ENCODE data around the gene ARHGAP23. TPM values are rescaled to one million over a fixed set of nuclear protein-coding genes. Genes with fewer than 3 reads are reported as not detected.

Gene ARHGAP23
- total RNA-seq, 2 experiments from 2014 or later, result 1.3 to 1.4 TPM

GRCh38 chr17:38415250-38416194 is 12.7 kb upstream of the ARHGAP23 start:
- Mint-ChIP-seq H3K36me3 (no peaks in the 10 kb centered on the region), H3K27me3 (peaks cover 29% of the 10 kb centered on the region), H3K27ac (peak overlapping the region; percentile 67), H3K9me3 (no peaks in the 10 kb centered on the region), H3K4me1 (ENCODE audit: low read depth) (peaks cover 10% of the 10 kb centered on the region), H3K4me3 (peak overlapping the region; percentile 67)
- ChIA-PET CTCF (interaction anchor here (1.0 to 7.4 kb wide), 16 partner anchors 11 to 92 kb away, joined by 3 to 265 read pairs (median 5); partner anchors contain the start of gene SOCS7), POLR2A (interaction anchor here (0.7 to 1.0 kb wide), 3 partner anchors 62 to 100 kb away, joined by 3 to 6 read pairs (median 3); no protein-coding TSS in a partner anchor)
- intact Hi-C loops (cut with micrococcal nuclease), result loop anchor here (10.0 kb wide), 1 partner anchor 249 kb away; no protein-coding TSS in a partner anchor
- peak; percentile 48 for DNase-seq

- H3K4me3 Mint-ChIP-seq, result no peak overlapping the region
- intact Hi-C loops (cut with micrococcal nuclease), result loop anchor here (10.0 kb wide), 1 partner anchor 248 kb away; no protein-coding TSS in a partner anchor
- ChIA-PET POLR2A (no interaction called here), CTCF (interaction anchor here (7.4 kb wide), 1 partner anchor 66 kb away, joined by 265 read pairs; the partner anchor contains the start of gene SOCS7)
- no peak for DNase-seq
- peaks cover 36% of the 10 kb centered on the region for H3K27me3 Mint-ChIP-seq
- H3K9me3 Mint-ChIP-seq, result no peaks in the 10 kb centered on the region
- H3K36me3 Mint-ChIP-seq, result no peaks in the 10 kb centered on the region
- H3K27ac Mint-ChIP-seq, result no peak overlapping the region
- H3K4me1 Mint-ChIP-seq (ENCODE audit: low read depth), result peaks cover 10% of the 10 kb centered on the region
These were observed 11.4 kb upstream of the ARHGAP23 start for GRCh38 chr17:38416840-38417209.

- Mint-ChIP-seq H3K36me3 (no peaks in the 10 kb centered on the region), H3K27ac (no peak overlapping the region), H3K4me1 (ENCODE audit: low read depth) (peaks cover 10% of the 10 kb centered on the region), H3K9me3 (no peaks in the 10 kb centered on the region), H3K27me3 (peaks cover 36% of the 10 kb centered on the region), H3K4me3 (no peak overlapping the region)
- ChIA-PET CTCF (interaction anchor here (7.4 kb wide), 1 partner anchor 66 kb away, joined by 265 read pairs; the partner anchor contains the start of gene SOCS7), POLR2A (no interaction called here)
- no peak for DNase-seq
- intact Hi-C loops (cut with micrococcal nuclease), result loop anchor here (10.0 kb wide), 1 partner anchor 247 kb away; no protein-coding TSS in a partner anchor
These were observed 10.9 kb upstream of the ARHGAP23 start for GRCh38 chr17:38417210-38417951.

GRCh38 chr17:38418062-38418692 is 10.1 kb upstream of the ARHGAP23 start:
- intact Hi-C loops (cut with micrococcal nuclease), result loop anchor here (10.0 kb wide), 1 partner anchor 247 kb away; no protein-coding TSS in a partner anchor
- no peak overlapping the region for H3K27ac Mint-ChIP-seq
- H3K4me1 Mint-ChIP-seq (ENCODE audit: low read depth), result peaks cover 10% of the 10 kb centered on the region
- H3K27me3 Mint-ChIP-seq, result peaks cover 40% of the 10 kb centered on the region
- ChIA-PET POLR2A (no interaction called here), CTCF (interaction anchor here (7.4 kb wide), 1 partner anchor 67 kb away, joined by 265 read pairs; the partner anchor contains the start of gene SOCS7)
- DNase-seq, result no peak
- no peaks in the 10 kb centered on the region for H3K9me3 Mint-ChIP-seq
- H3K36me3 Mint-ChIP-seq, result no peaks in the 10 kb centered on the region
- no peak overlapping the region for H3K4me3 Mint-ChIP-seq

GRCh38 chr17:38418693-38419507 is 9.4 kb upstream of the ARHGAP23 start:
- peaks cover 10% of the 10 kb centered on the region for H3K4me1 Mint-ChIP-seq (ENCODE audit: low read depth)
- H3K36me3 Mint-ChIP-seq, result no peaks in the 10 kb centered on the region
- ChIA-PET CTCF (no interaction called here), POLR2A (no interaction called here)
- intact Hi-C loops (cut with micrococcal nuclease), result loop anchor here (10.0 kb wide), 1 partner anchor 246 kb away; no protein-coding TSS in a partner anchor
- peaks cover 43% of the 10 kb centered on the region for H3K27me3 Mint-ChIP-seq
- peak overlapping the region; percentile 35 for H3K4me3 Mint-ChIP-seq
- no peak overlapping the region for H3K27ac Mint-ChIP-seq
- H3K9me3 Mint-ChIP-seq, result no peaks in the 10 kb centered on the region
- DNase-seq, result no peak

- Mint-ChIP-seq H3K4me1 (ENCODE audit: low read depth) (peaks cover 10% of the 10 kb centered on the region), H3K9me3 (no peaks in the 10 kb centered on the region), H3K27ac (no peak overlapping the region), H3K4me3 (no peak overlapping the region), H3K36me3 (no peaks in the 10 kb centered on the region), H3K27me3 (peaks cover 48% of the 10 kb centered on the region)
- intact Hi-C loops (cut with micrococcal nuclease), result loop anchor here (10.0 kb wide), 1 partner anchor 245 kb away; no protein-coding TSS in a partner anchor
- CTCF ChIA-PET, result no interaction called here
- POLR2A ChIA-PET, result no interaction called here
- DNase-seq, result no peak
These were observed 8.7 kb upstream of the ARHGAP23 start for GRCh38 chr17:38419508-38419981.

GRCh38 chr17:38420518-38420917 is 7.7 kb upstream of the ARHGAP23 start:
- no peaks in the 10 kb centered on the region for H3K36me3 Mint-ChIP-seq
- H3K27me3 Mint-ChIP-seq, result peaks cover 57% of the 10 kb centered on the region
- ChIA-PET CTCF (interaction anchor here (1.1 to 2.6 kb wide), 3 partner anchors 65 to 74 kb away, joined by 3 to 16 read pairs (median 4); no protein-coding TSS in a partner anchor), POLR2A (no interaction called here)
- H3K4me1 Mint-ChIP-seq (ENCODE audit: low read depth), result peaks cover 6% of the 10 kb centered on the region
- intact Hi-C loops (cut with micrococcal nuclease), result no loop called here
- DNase-seq, result no peak
- H3K27ac Mint-ChIP-seq, result no peak overlapping the region
- H3K9me3 Mint-ChIP-seq, result no peaks in the 10 kb centered on the region
- H3K4me3 Mint-ChIP-seq, result no peak overlapping the region

- H3K4me3 Mint-ChIP-seq, result no peak overlapping the region
- peaks cover 58% of the 10 kb centered on the region for H3K27me3 Mint-ChIP-seq
- DNase-seq, result no peak
- POLR2A ChIA-PET, result no interaction called here
- H3K36me3 Mint-ChIP-seq, result no peaks in the 10 kb centered on the region
- CTCF ChIA-PET, result interaction anchor here (0.5 to 2.6 kb wide), 6 partner anchors 64 to 97 kb away, joined by 3 to 16 read pairs (median 4); no protein-coding TSS in a partner anchor
- peaks cover 6% of the 10 kb centered on the region for H3K4me1 Mint-ChIP-seq (ENCODE audit: low read depth)
- H3K9me3 Mint-ChIP-seq, result no peaks in the 10 kb centered on the region
- intact Hi-C loops (cut with micrococcal nuclease), result no loop called here
- H3K27ac Mint-ChIP-seq, result no peak overlapping the region
These were observed 7.0 kb upstream of the ARHGAP23 start for GRCh38 chr17:38421171-38421841.

- CTCF ChIA-PET, result interaction anchor here (0.5 to 2.6 kb wide), 8 partner anchors 63 to 245 kb away, joined by 3 to 16 read pairs (median 4); no protein-coding TSS in a partner anchor
- intact Hi-C loops (cut with micrococcal nuclease), result loop anchor here (2.0 kb wide), 1 partner anchor 63 kb away; no protein-coding TSS in a partner anchor
These were observed 6.1 kb upstream of the ARHGAP23 start for GRCh38 chr17:38421871-38422827.

More at GRCh38 chr17:38421871-38422827, 6.1 kb upstream of the ARHGAP23 start:
- no peak overlapping the region for H3K27ac Mint-ChIP-seq
- POLR2A ChIA-PET, result no interaction called here
- no peak overlapping the region for H3K4me3 Mint-ChIP-seq
- no peak for DNase-seq
- no peaks in the 10 kb centered on the region for H3K36me3 Mint-ChIP-seq
- peaks cover 6% of the 10 kb centered on the region for H3K4me1 Mint-ChIP-seq (ENCODE audit: low read depth)
- no peaks in the 10 kb centered on the region for H3K9me3 Mint-ChIP-seq
- peaks cover 54% of the 10 kb centered on the region for H3K27me3 Mint-ChIP-seq
